Fibroblast of the aortic adventitia (primary cell): ENCODE measurements around the gene GSDMA. TPM values are rescaled to one million over a fixed set of nuclear protein-coding genes. Genes with fewer than 3 reads are reported as not detected.

Experiments used
- DNase-seq: peaks from one replicate; pipeline ENCODE4 v3.0.0-alpha.2; 2010; ENCODE audit warnings: low read depth
- H3K4me3 ChIP-seq: 2 replicates; pipeline ENCODE4 v1.5.1; 2011; ENCODE audit warnings: low read depth, mild to moderate bottlenecking, control low read depth, low read length, moderate library complexity
- CTCF ChIP-seq: IDR thresholded peaks from 2 replicates; pipeline ENCODE4 v1.5.1; 2011; ENCODE audit warnings: mild to moderate bottlenecking, low read length, control low read depth, inconsistent platforms; ENCODE audit not compliant: insufficient read depth
- total RNA-seq: library from RNA; depleted of rRNA; stranded (reverse); fragments of >200 nt; gene quantifications from 2 replicates; pipeline ENCODE4 v1.2.3, GENCODE V29; 2012; ENCODE audit warnings: low replicate concordance

GSDMA gene
- total RNA-seq, 1 donor = not detected

DNA sequence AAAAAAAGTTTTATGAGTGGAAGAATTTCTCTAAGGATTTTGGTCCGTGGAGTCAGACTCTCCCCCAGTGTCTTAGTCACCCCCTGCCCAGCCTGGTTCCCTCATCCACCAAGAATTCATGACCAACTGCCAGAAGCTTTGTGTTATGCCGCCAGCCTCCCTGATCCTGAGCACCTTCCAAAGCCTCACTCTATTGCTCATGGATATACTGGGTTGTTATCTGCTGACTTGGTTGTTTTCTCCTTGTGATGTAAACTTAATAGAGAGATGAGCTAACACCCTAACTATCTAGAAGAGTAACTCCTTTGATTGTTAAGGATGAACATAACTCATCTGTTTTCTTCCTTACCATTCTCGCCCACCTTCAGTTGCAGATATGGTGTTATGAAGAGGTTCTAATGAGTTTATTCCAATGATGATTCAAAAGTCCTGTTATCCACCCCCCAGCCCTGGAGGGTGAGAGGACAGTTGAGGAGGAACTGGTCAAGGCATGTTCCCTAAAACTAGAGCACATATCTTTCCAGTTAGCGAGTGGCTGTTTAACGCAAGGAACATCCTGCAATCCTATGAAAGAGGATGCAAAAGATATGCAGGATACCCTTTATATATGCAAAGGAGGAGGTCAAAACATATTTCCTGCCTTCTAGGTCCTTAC lies 16.3 kb downstream of the GSDMA start:
- TF ChIP-seq CTCF = no peak
- no peak overlapping the region for H3K4me3 ChIP-seq
- peak; percentile 90 for DNase-seq

- no peak for DNase-seq
- peak overlapping the region; percentile 71 for H3K4me3 ChIP-seq
- peak; percentile 12 for TF ChIP-seq CTCF
Observed at GRCh38 chr17:39979893-39980350, 17.1 kb downstream of the GSDMA start.

GRCh38 chr17:39980351-39981206 lies 17.8 kb downstream of the GSDMA start, which contains the start of gene PSMD3:
Gene PSMD3, plus strand, starts transcription at chr17:39980807. Its CDS starts 164 bp downstream, at chr17:39980971.
- TF ChIP-seq CTCF = peak; percentile 79
- H3K4me3 ChIP-seq = peak within 1 kb of the TSS; percentile 95
- DNase-seq = peak; percentile 100

DNA sequence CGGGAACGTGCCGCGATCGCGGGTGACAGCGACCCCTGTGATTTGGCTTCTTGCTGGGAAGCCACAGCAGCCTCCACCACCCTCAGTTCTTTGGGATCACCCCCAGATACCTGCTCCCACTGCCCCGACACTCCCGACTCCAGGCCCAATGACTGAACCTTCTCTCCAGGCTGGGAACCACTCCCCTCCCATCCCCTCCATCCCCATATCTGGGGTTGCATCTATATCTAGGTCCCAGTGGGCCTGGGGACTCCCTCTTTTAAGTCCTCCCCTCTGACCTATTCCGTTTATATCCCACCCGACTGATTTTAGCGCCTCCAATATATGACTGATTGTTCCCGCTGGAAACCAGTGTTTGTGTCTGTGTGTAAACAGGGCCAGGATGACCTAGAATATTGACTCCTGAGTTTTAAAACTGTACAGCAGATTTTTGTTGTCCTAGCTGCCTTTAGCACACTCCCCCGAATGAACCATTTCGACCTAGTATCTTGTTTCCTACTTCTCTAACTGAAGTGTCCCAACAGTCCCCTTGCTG lies 18.5 kb downstream of the GSDMA start:
- peak overlapping the region; percentile 95 for H3K4me3 ChIP-seq
- TF ChIP-seq CTCF = no peak
- DNase-seq = no peak

DNA sequence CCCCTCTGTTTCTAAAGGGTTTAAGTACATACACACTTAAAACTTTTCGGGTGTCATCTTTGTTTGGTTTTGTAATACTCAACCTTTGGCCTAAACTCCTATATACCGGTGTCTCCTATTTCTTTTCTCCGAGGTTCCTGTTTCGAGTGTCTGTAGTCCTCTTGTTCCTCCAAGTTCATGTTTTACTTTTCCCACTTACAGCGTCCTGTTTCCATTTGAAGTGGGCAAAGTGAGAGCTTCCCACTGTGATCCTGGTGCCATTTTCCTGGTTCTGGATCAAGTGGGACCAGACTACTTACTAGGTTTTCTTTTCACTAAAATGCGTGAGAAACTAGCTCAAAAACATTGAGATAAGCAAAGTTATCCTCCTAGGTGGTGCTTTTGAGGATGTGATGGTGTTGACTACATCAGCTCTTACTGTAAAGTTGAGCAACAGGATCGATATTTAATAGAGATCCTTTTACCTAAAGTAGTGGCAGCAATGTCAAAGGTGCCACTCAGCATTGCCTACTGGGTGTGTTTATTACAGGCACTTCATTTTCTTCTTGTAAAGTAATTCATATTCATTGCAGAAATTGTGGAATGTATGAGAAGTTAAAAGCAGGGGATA lies 19.1 kb downstream of the GSDMA start:
- no peak for TF ChIP-seq CTCF
- no peak for DNase-seq

DNA sequence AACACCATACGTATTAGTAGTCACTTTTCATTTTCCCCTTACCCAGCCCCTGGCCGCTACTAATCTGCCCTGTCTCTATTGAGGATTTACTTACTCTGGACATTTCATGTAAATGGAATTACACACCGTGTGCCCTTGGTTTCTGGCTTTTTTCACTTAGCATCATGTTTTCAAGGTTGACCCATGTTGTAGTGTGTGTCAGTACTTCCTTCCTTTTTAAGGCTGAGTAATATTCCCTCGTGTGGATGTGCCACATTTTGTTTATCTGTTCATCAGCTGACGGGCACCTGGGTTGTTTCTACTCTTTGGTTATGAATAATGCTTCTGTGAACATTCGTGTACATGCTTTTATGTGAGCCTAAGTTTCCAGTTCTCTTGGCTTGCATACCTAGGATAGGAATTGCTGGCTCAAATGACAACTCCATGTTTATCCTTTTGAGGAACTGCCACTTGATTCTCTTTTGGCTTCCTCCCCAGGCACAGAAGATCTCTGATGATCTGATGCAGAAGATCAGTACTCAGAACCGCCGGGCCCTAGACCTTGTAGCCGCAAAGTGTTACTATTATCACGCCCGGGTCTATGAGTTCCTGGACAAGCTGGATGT lies 25.5 kb downstream of the GSDMA start:
- H3K4me3 ChIP-seq = no peak overlapping the region
- no peak for DNase-seq
- no peak for TF ChIP-seq CTCF

More for the DNA sequence above, 19.1 kb downstream of the GSDMA start:
- H3K4me3 ChIP-seq = peak overlapping the region; percentile 95
